CD14-positive monocyte (primary cell): ENCODE results near the gene GPHN. TPM values are rescaled to one million over a fixed set of nuclear protein-coding genes. Genes with fewer than 3 reads are reported as not detected.

ENCODE experiments used
- DNase-seq, 3 donors: peaks; one replicate each; pipeline ENCODE4 v3.0.0-alpha.2; 2011 to 2022
- H2AFZ ChIP-seq: 2 replicates; pipeline ENCODE4 v1.6.0; 2012; ENCODE audit warnings: mild to moderate bottlenecking, low read depth, low read length, inconsistent platforms; ENCODE audit not compliant: insufficient read depth, poor library complexity, severe bottlenecking
- H3K27ac ChIP-seq, 2 donors: 1 replicate in 1 of 2; 2 replicates in 1 of 2; pipeline ENCODE4 v1.5.1; 2012 to 2013; ENCODE audit warnings: low read length in 2 of 2, control low read depth in 1 of 2, inconsistent platforms in 1 of 2, low read depth in 1 of 2, mild to moderate bottlenecking in 1 of 2
- H3K27me3 ChIP-seq, 2 donors: one replicate each; pipeline versions ENCODE4 v1.6.0 to v1.6.1; 2011 to 2013; ENCODE audit warnings: low read length in 2 of 2; ENCODE audit not compliant: control insufficient read depth in 2 of 2, insufficient read depth in 2 of 2
- H3K36me3 ChIP-seq, 2 donors: replicated peaks in 1 of 2; 1 replicate in 1 of 2; 2 replicates in 1 of 2; pipeline versions ENCODE4 v1.5.1 to v1.6.1; 2012 to 2013; ENCODE audit warnings: low read length in 2 of 2, control low read depth in 1 of 2, inconsistent platforms in 1 of 2, mild to moderate bottlenecking in 1 of 2; ENCODE audit not compliant: insufficient read depth in 2 of 2, control insufficient read depth in 1 of 2
- H3K4me1 ChIP-seq, 2 donors: 1 replicate in 1 of 2; 2 replicates in 1 of 2; pipeline versions ENCODE4 v1.5.1 to v1.6.1; 2012 to 2013; ENCODE audit warnings: low read length in 2 of 2, control low read depth in 1 of 2, inconsistent platforms in 1 of 2, mild to moderate bottlenecking in 1 of 2, moderate library complexity in 1 of 2; ENCODE audit not compliant: insufficient read depth in 2 of 2, control insufficient read depth in 1 of 2
- H3K4me2 ChIP-seq: replicated peaks from 2 replicates; pipeline ENCODE3; 2012; ENCODE audit warnings: low read length, moderate library complexity, mild to moderate bottlenecking; ENCODE audit not compliant: poor library complexity, severe bottlenecking; ENCODE audit errors: extremely low read depth
- H3K4me3 ChIP-seq, 3 experiments: fragments of 200-600 bp in 1 of 3; sonication (generic) in 1 of 3; replicated peaks in 1 of 3; 1 replicate in 2 of 3; 2 replicates in 1 of 3; pipeline ENCODE4 v1.5.1; 2011 to 2013; ENCODE audit warnings: low read length in 3 of 3, mild to moderate bottlenecking in 3 of 3, control low read depth in 2 of 3, low read depth in 2 of 3, inconsistent platforms in 1 of 3, moderate library complexity in 1 of 3
- H3K79me2 ChIP-seq: 2 replicates; pipeline ENCODE4 v1.6.0; 2012; ENCODE audit warnings: mild to moderate bottlenecking, control low read depth, inconsistent platforms, low read length, moderate library complexity; ENCODE audit not compliant: insufficient read depth
- H3K9ac ChIP-seq: 2 replicates; pipeline ENCODE4 v1.6.0; 2017; ENCODE audit warnings: low read length, mild to moderate bottlenecking; ENCODE audit not compliant: insufficient read depth, poor library complexity, severe bottlenecking
- H3K9me3 ChIP-seq, 2 donors: replicated peaks in 1 of 2; 1 replicate in 1 of 2; 2 replicates in 1 of 2; pipeline versions ENCODE4 v1.5.1 to v1.6.1; 2012 to 2013; ENCODE audit warnings: low read length in 2 of 2, control low read depth in 1 of 2; ENCODE audit not compliant: control insufficient read depth in 1 of 2, insufficient read depth in 1 of 2
- H4K20me1 ChIP-seq: 2 replicates; pipeline ENCODE4 v1.6.0; 2012; ENCODE audit warnings: mild to moderate bottlenecking, low read length, control low read depth, moderate library complexity; ENCODE audit not compliant: insufficient read depth
- H3K27ac Mint-ChIP-seq, 7 donors: one replicate each; pipeline ENCODE4 v1.8.0; 2020; ENCODE audit warnings: mild to moderate bottlenecking in 7 of 7, mixed read lengths in 7 of 7, moderate library complexity in 6 of 7, inconsistent platforms in 2 of 7
- H3K27me3 Mint-ChIP-seq, 3 donors: one replicate each; pipeline ENCODE4 v1.8.0; 2021 to 2022; ENCODE audit warnings: low read depth in 3 of 3, mild to moderate bottlenecking in 3 of 3, mixed read lengths in 3 of 3, moderate library complexity in 3 of 3, inconsistent platforms in 1 of 3
- H3K36me3 Mint-ChIP-seq, 2 donors: one replicate each; pipeline ENCODE4 v1.8.0; 2020; ENCODE audit warnings: mixed read lengths in 2 of 2, inconsistent platforms in 1 of 2, mild to moderate bottlenecking in 1 of 2
- H3K4me1 Mint-ChIP-seq: one replicate; pipeline ENCODE4 v1.8.0; 2020; ENCODE audit warnings: mild to moderate bottlenecking, mixed read lengths
- H3K4me3 Mint-ChIP-seq, 2 donors: one replicate each; pipeline ENCODE4 v1.8.0; 2020; ENCODE audit warnings: mild to moderate bottlenecking in 2 of 2, mixed read lengths in 2 of 2, moderate library complexity in 1 of 2
- H3K9me3 Mint-ChIP-seq, 7 donors: one replicate each; pipeline ENCODE4 v1.8.0; 2020 to 2022; ENCODE audit warnings: mixed read lengths in 7 of 7, mild to moderate bottlenecking in 6 of 7, moderate library complexity in 6 of 7, inconsistent platforms in 2 of 7
- CTCF ChIP-seq: fragments of 200-600 bp; IDR thresholded peaks from one replicate; pipeline ENCODE4 v1.8.0; 2022; ENCODE audit warnings: antibody characterized with exemption, mild to moderate bottlenecking
- WGBS: methylation state at CpG from one replicate; pipeline ENCODE4 v1.1.5; 2013; ENCODE audit warnings: missing lambda C conversion rate; ENCODE audit not compliant: insufficient coverage; 5-methylcytosine and 5-hydroxymethylcytosine counted together
- intact Hi-C, 2 donors: fragments of 100-400 bp; cut with micrococcal nuclease; formaldehyde crosslinking; loops; one replicate each; pipeline versions ENCODE4 v1.15.0 to v1.15.1; 2023
- polyA minus RNA-seq: library from RNA; depleted of rRNA, polyadenylated mRNA; stranded (reverse); fragments of >200 nt; gene quantifications from 2 replicates; pipeline ENCODE4 v1.2.3, GENCODE V29; 2012
- polyA plus RNA-seq, 3 donors: library from polyadenylated mRNA; depleted of rRNA in 1 of 3; unstranded in 2 of 3; stranded (reverse) in 1 of 3; fragments of 300-500 nt in 2 of 3; fragments of >200 nt in 1 of 3; fragmentation: Illumina TruSeq in 2 of 3; gene quantifications; 1 replicate in 2 of 3; 2 replicates in 1 of 3; pipeline ENCODE4 v1.2.3, GENCODE V29; 2012 to 2021
- total RNA-seq, 12 experiments: library from RNA in 1 of 12; stranded (reverse) in 1 of 12; fragments of 120-200 nt in 1 of 12; gene quantifications; one replicate each; pipeline ENCODE4 v1.2.4 and lab custom pipeline; 2013 to 2026; ENCODE audit warnings: mixed read lengths in 6 of 12, inconsistent platforms in 1 of 12

GPHN gene
- 3.0 TPM for total RNA-seq (2013)
- polyA plus RNA-seq (1 to 10 TPM; 1.9 to 3.1 (median 3.0) TPM), polyA minus RNA-seq (3.0 and 6.1 TPM in 2 replicates), total RNA-seq (lab: John Stamatoyannopoulos, UW) (1.9 to 7.2 (median 4.1) reads per million in 11 experiments)

DNA sequence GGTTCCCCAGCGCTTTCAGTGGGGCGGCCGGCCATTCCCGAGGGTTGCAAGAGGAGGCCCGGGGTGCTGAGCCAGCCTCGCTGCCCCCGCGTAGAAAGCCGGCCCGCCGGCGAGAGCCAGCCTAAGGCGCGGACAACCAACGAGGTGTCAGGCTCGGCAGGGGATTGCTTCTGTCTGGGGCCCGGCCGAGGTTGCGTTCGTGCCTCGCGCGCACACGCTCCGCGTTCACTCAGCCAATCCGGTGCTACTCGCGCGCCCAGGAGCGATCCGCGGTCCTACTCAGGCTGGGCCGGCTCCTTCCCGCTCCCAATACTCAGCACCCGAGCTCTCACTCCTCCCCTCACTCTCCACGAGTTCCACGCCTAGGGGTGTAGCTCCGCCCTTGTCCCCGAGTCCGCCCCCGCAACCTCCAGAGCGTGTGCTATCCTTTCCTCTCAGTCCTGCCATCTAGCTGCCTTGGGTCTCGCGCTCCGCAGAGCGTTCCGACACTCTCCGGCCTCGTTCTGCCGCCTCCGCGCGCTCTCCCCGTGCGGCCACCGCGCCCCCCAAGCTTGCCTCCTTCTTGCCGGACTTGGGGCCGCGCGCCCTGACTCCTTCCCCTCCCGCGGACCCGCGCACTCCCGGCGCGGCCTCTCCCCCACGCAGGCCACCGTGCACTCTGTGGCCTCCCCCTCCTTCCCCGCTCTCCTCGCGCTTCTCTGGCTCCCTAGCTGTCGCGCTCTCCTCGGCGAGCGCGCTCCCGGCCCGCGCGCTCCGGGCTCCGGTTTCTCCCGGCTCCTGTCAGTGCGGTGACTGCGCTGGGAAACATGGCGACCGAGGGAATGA lies at the start of gene GPHN:
Gene GPHN, plus strand, starts transcription at position 426 of the 825 bp plus-strand sequence.
- Histone ChIP-seq H2AFZ (peak within 1 kb of the TSS; percentile 97), H3K36me3 (no peaks in the 10 kb centered on the region), H3K9ac (peak within 1 kb of the TSS; percentile 62), H3K27ac (peak within 1 kb of the TSS; percentile 49 to 56), H3K4me1 (peaks cover 21 to 29% of the 10 kb centered on the region in 2 donors), H3K4me3 (peak within 1 kb of the TSS; percentile 49 to 96 (median 88)), H3K9me3 (no peaks in the 10 kb centered on the region), H3K4me2 (peak within 1 kb of the TSS; percentile 98), H3K27me3 (peaks cover 17 to 26% of the 10 kb centered on the region in 2 donors), H3K79me2 (peaks cover 5% of the 10 kb centered on the region), H4K20me1 (no peaks in the 10 kb centered on the region)
- peak within 1 kb of the TSS; percentile 97 to 99 for H3K4me3 Mint-ChIP-seq
- peaks cover 19 to 22% (median 20%) of the 10 kb centered on the region in 3 donors for H3K27me3 Mint-ChIP-seq
- peak; percentile 74 to 82 (median 82) for DNase-seq
- intact Hi-C loops = no loop called here
- H3K36me3 Mint-ChIP-seq = peaks cover 0 to 2% of the 10 kb centered on the region in 2 donors
- H3K4me1 Mint-ChIP-seq = peaks cover 27% of the 10 kb centered on the region
- under 1% methylated on average over 86 of the region's 91 CpGs for WGBS
- H3K27ac Mint-ChIP-seq = peak within 1 kb of the TSS; percentile 80 to 92 (median 88)
- TF ChIP-seq CTCF = no peak
- H3K9me3 Mint-ChIP-seq = peaks cover 0 to 4% (median under 1%) of the 10 kb centered on the region in 7 donors

- DNase-seq = no peak
- no peaks in the 10 kb centered on the region for H3K9me3 ChIP-seq
- H3K4me1 Mint-ChIP-seq = no peaks in the 10 kb centered on the region
- no peaks in the 10 kb centered on the region for H3K36me3 Mint-ChIP-seq
- H3K9me3 Mint-ChIP-seq = peaks cover 0 to 21% (median 6%) of the 10 kb centered on the region in 7 donors
- H3K9ac ChIP-seq = no peak overlapping the region
- no peaks in the 10 kb centered on the region for H3K27me3 Mint-ChIP-seq
- H3K27ac Mint-ChIP-seq = no peak overlapping the region
- H3K36me3 ChIP-seq = no peaks in the 10 kb centered on the region
- H2AFZ ChIP-seq = no peak overlapping the region
- H3K4me3 Mint-ChIP-seq = no peak overlapping the region
- H4K20me1 ChIP-seq = no peaks in the 10 kb centered on the region
- no peaks in the 10 kb centered on the region for H3K79me2 ChIP-seq
- no peaks in the 10 kb centered on the region for H3K27me3 ChIP-seq
- no peaks in the 10 kb centered on the region for H3K4me1 ChIP-seq
- intact Hi-C loops = no loop called here
- H3K4me3 ChIP-seq = no peak overlapping the region
- TF ChIP-seq CTCF = no peak
- H3K4me2 ChIP-seq = no peak overlapping the region
- H3K27ac ChIP-seq = no peak overlapping the region
Measured at GRCh38 chr14:66459603-66460002, 48.3 kb upstream of the GPHN start.
